Measurements from ENCODE around the gene EIF2AK3. TPM values are rescaled to one million over a fixed set of nuclear protein-coding genes. Genes with fewer than 3 reads are reported as not detected.

EIF2AK3 gene
- total RNA-seq, 6 experiments from 2014 or later = 7.0 to 19.1 (median 11.1) TPM

DNA sequence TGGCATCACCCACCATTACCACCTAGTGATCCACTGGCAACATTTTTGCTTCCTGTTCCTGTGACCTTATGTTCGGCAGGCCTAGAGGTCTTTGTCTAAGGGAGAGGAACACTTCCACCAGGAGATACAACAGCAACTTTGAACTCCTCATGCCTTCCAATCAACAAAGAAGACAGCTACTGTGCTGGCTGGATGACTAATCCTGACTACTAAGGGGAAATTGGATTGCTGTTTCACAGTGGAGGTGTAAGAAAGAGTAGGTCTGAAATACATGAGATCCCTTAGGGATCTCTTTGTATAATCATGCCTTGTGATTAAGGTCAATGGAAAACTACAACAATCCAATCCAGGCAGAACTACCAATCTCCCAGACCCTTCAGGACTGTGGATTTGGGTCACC, 45.2 kb downstream of the EIF2AK3 start:
- no peaks in the 10 kb centered on the region for H3K9me3 ChIP-seq
- H3K4me1 ChIP-seq = no peaks in the 10 kb centered on the region
- H3K27ac ChIP-seq = no peak overlapping the region
- 63% methylated on average over 1 of the region's 1 CpG for WGBS (ENCODE audit: insufficient coverage, low coverage, low lambda C conversion rate, missing lambda C conversion rate)
- DNase-seq (no peak), ATAC-seq (no peak)
- H3K36me3 ChIP-seq = peaks cover 0 to 50% (median 24%) of the 10 kb centered on the region in 4 donors
- no peak overlapping the region for H3K4me3 ChIP-seq
- no peak for TF ChIP-seq CTCF (IDR thresholded peaks at IDR 0.05)
- TF ChIP-seq POLR2A (IDR thresholded peaks at IDR 0.05) = no peak
- H3K27me3 ChIP-seq = no peaks in the 10 kb centered on the region
- intact Hi-C loops (cut with DNase I) = no loop called here

DNA sequence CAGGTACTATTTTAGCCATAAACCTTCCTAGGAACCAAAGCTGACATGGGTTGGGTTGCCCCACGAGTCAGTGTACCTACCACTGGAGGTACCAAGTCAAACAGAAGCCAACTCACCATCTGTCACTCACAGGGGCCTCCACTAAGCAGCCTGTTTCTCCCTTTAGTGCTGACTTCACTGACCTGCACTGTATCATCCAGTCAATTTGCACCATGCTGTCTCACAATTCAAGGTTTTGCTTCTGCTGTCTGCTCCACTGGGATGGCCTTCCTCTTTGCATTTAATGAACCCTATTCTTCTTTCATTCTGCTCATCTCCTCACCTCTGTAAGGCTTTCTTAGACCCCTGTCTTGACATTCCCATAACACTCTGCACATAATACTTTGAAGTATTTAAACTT, 47.2 kb downstream of the EIF2AK3 start:
- intact Hi-C loops (cut with DNase I) = no loop called here
- peaks cover 0 to 64% (median 24%) of the 10 kb centered on the region in 4 donors for H3K36me3 ChIP-seq
- no peak for DNase-seq
- WGBS (ENCODE audit: insufficient coverage, low coverage, low lambda C conversion rate, missing lambda C conversion rate) = 82% methylated on average over 1 of the region's 1 CpG
- no peaks in the 10 kb centered on the region for H3K4me1 ChIP-seq
- ATAC-seq = no peak
- no peak overlapping the region for H3K27ac ChIP-seq
- H3K4me3 ChIP-seq = no peak overlapping the region
- H3K27me3 ChIP-seq = no peaks in the 10 kb centered on the region
- TF ChIP-seq POLR2A (IDR thresholded peaks at IDR 0.05) = no peak
- TF ChIP-seq CTCF (IDR thresholded peaks at IDR 0.05) = no peak
- no peaks in the 10 kb centered on the region for H3K9me3 ChIP-seq

- peaks cover 0 to 65% (median 20%) of the 10 kb centered on the region in 4 donors for H3K36me3 ChIP-seq
- no peak overlapping the region for H3K4me3 ChIP-seq
- no peak for TF ChIP-seq POLR2A (IDR thresholded peaks at IDR 0.05)
- TF ChIP-seq CTCF (IDR thresholded peaks at IDR 0.05) = no peak
- H3K4me1 ChIP-seq = no peaks in the 10 kb centered on the region
- DNase-seq (no peak), ATAC-seq (no peak)
- no peak overlapping the region for H3K27ac ChIP-seq
- no peaks in the 10 kb centered on the region for H3K9me3 ChIP-seq
- intact Hi-C loops (cut with DNase I) = no loop called here
- H3K27me3 ChIP-seq = no peaks in the 10 kb centered on the region
- 80% methylated on average over 1 of the region's 2 CpGs for WGBS (ENCODE audit: insufficient coverage, low coverage, low lambda C conversion rate, missing lambda C conversion rate)
Measured at GRCh38 chr2:88575630-88576029, 51.6 kb downstream of the EIF2AK3 start.

GRCh38 chr2:88575051-88575450, 52.2 kb downstream of the EIF2AK3 start:
- H3K36me3 ChIP-seq = peaks cover 0 to 65% (median 19%) of the 10 kb centered on the region in 4 donors

More at GRCh38 chr2:88575051-88575450, 52.2 kb downstream of the EIF2AK3 start:
- no peak overlapping the region for H3K4me3 ChIP-seq
- H3K27ac ChIP-seq = no peak overlapping the region
- no peaks in the 10 kb centered on the region for H3K27me3 ChIP-seq
- H3K9me3 ChIP-seq = no peaks in the 10 kb centered on the region
- intact Hi-C loops (cut with DNase I) = no loop called here
- no peaks in the 10 kb centered on the region for H3K4me1 ChIP-seq
- no peak for ATAC-seq
- DNase-seq = no peak
- TF ChIP-seq CTCF (IDR thresholded peaks at IDR 0.05) (no peak), POLR2A (IDR thresholded peaks at IDR 0.05) (no peak)
- 78% methylated on average over 2 of the region's 2 CpGs for WGBS (ENCODE audit: insufficient coverage, low coverage, low lambda C conversion rate, missing lambda C conversion rate)
